MM.1S (cell line): Measurements from ENCODE around the gene STRA6.

Source experiments
- DNase-seq: peaks from one replicate; pipeline ENCODE4 v3.0.0-alpha.2; 2015
- H2AFZ ChIP-seq: fragments of 300-600 bp; sonication (generic); 2 replicates; pipeline ENCODE4 v1.6.0; 2016; ENCODE audit warnings: antibody characterized with exemption, low read length
- H3F3A ChIP-seq: fragments of 300-600 bp; sonication (generic); 2 replicates; pipeline ENCODE4 v1.6.1; 2016; ENCODE audit warnings: mild to moderate bottlenecking, antibody characterized with exemption, low read length, moderate library complexity, mixed read lengths; ENCODE audit not compliant: insufficient read depth
- H3K27ac ChIP-seq: fragments of 300-600 bp; sonication (generic); 2 replicates; pipeline ENCODE4 v1.5.1; 2016; ENCODE audit warnings: mild to moderate bottlenecking, low read length
- H3K27me3 ChIP-seq: fragments of 300-600 bp; sonication (generic); replicated peaks from 2 replicates; pipeline ENCODE4 v1.6.0; 2016; ENCODE audit warnings: low read length; ENCODE audit not compliant: insufficient read depth
- H3K36me3 ChIP-seq: fragments of 300-600 bp; sonication (generic); replicated peaks from 2 replicates; pipeline ENCODE4 v1.6.1; 2016; ENCODE audit warnings: mild to moderate bottlenecking, low read length, mixed read lengths; ENCODE audit not compliant: insufficient read depth
- H3K4me1 ChIP-seq: fragments of 300-600 bp; sonication (generic); 2 replicates; pipeline ENCODE4 v1.6.1; 2016; ENCODE audit warnings: low read length, mixed read lengths
- H3K4me2 ChIP-seq: fragments of 300-600 bp; sonication (generic); 2 replicates; pipeline ENCODE4 v1.6.0; 2016; ENCODE audit warnings: low read depth, low read length
- H3K4me3 ChIP-seq: fragments of 300-600 bp; sonication (generic); 2 replicates; pipeline ENCODE4 v1.5.1; 2016; ENCODE audit warnings: low read length, mixed read lengths
- H3K79me2 ChIP-seq: fragments of 300-600 bp; sonication (generic); 2 replicates; pipeline ENCODE4 v1.6.1; 2016; ENCODE audit warnings: mixed run types, low read length, mixed read lengths
- H3K9ac ChIP-seq: fragments of 300-600 bp; sonication (generic); 2 replicates; pipeline ENCODE4 v1.6.1; 2016; ENCODE audit warnings: low read length, mixed read lengths
- H3K9me2 ChIP-seq: fragments of 300-600 bp; sonication (generic); replicated peaks from 2 replicates; pipeline ENCODE4 v1.6.1; 2016; ENCODE audit warnings: mild to moderate bottlenecking, low read length, mixed read lengths; ENCODE audit not compliant: insufficient read depth
- H3K9me3 ChIP-seq: fragments of 300-600 bp; sonication (generic); replicated peaks from 2 replicates; pipeline ENCODE4 v1.6.1; 2016; ENCODE audit warnings: mild to moderate bottlenecking, low read length, mixed read lengths; ENCODE audit not compliant: insufficient read depth
- H4K20me1 ChIP-seq: fragments of 300-600 bp; sonication (generic); 2 replicates; pipeline ENCODE4 v1.6.1; 2016; ENCODE audit warnings: mild to moderate bottlenecking, low read length, moderate library complexity, mixed read lengths; ENCODE audit not compliant: insufficient read depth
- CTCF ChIP-seq: fragments of 300-600 bp; sonication (generic); IDR thresholded peaks from 2 replicates; pipeline ENCODE4 v1.5.1; 2016; ENCODE audit warnings: antibody characterized with exemption, low read length, mixed read lengths
- EZH2 ChIP-seq: fragments of 300-600 bp; sonication (generic); optimal IDR thresholded peaks from 2 replicates; pipeline ENCODE3; 2017; ENCODE audit warnings: low read depth, mild to moderate bottlenecking, antibody characterized with exemption, low read length, mixed read lengths
- EZH2phosphoT487 ChIP-seq: fragments of 300-600 bp; sonication (generic); IDR thresholded peaks from 2 replicates; pipeline ENCODE4 v1.6.1; 2018; ENCODE audit warnings: antibody characterized with exemption, low read length

STRA6 gene

GRCh38 chr15:74222240-74223119 is 19.9 kb upstream of the STRA6 start:
- H3K79me2 ChIP-seq, result no peaks in the 10 kb centered on the region
- H3K27ac ChIP-seq, result no peak overlapping the region
- TF ChIP-seq CTCF (no peak), EZH2 (no peak), EZH2phosphoT487 (no peak)
- H3K36me3 ChIP-seq, result no peaks in the 10 kb centered on the region
- no peak for DNase-seq
- no peaks in the 10 kb centered on the region for H3F3A ChIP-seq
- no peak overlapping the region for H3K4me2 ChIP-seq
- H3K9me2 ChIP-seq, result no peaks in the 10 kb centered on the region
- H3K27me3 ChIP-seq, result peaks cover 93% of the 10 kb centered on the region
- no peak overlapping the region for H3K4me3 ChIP-seq
- H3K4me1 ChIP-seq, result no peaks in the 10 kb centered on the region
- no peaks in the 10 kb centered on the region for H3K9me3 ChIP-seq
- no peak overlapping the region for H3K9ac ChIP-seq
- no peaks in the 10 kb centered on the region for H4K20me1 ChIP-seq
- H2AFZ ChIP-seq, result no peak overlapping the region

- no peak for TF ChIP-seq EZH2
- TF ChIP-seq EZH2phosphoT487, result no peak
- no peak for TF ChIP-seq CTCF
These were observed 19.0 kb upstream of the STRA6 start for GRCh38 chr15:74221399-74222239.

GRCh38 chr15:74220475-74221248 is 18.1 kb upstream of the STRA6 start:
- H3K27me3 ChIP-seq, result peaks cover 94% of the 10 kb centered on the region
- no peak overlapping the region for H2AFZ ChIP-seq
- H4K20me1 ChIP-seq, result no peaks in the 10 kb centered on the region
- no peak overlapping the region for H3K9ac ChIP-seq
- no peak for DNase-seq
- H3K4me1 ChIP-seq, result no peaks in the 10 kb centered on the region
- H3K36me3 ChIP-seq, result no peaks in the 10 kb centered on the region
- no peak for TF ChIP-seq CTCF
- TF ChIP-seq EZH2phosphoT487, result no peak
- TF ChIP-seq EZH2, result no peak
- H3K9me3 ChIP-seq, result no peaks in the 10 kb centered on the region
- no peak overlapping the region for H3K4me2 ChIP-seq
- H3K9me2 ChIP-seq, result no peaks in the 10 kb centered on the region
- H3F3A ChIP-seq, result no peaks in the 10 kb centered on the region
- no peak overlapping the region for H3K27ac ChIP-seq
- no peak overlapping the region for H3K4me3 ChIP-seq
- no peaks in the 10 kb centered on the region for H3K79me2 ChIP-seq

More at GRCh38 chr15:74221399-74222239, 19.0 kb upstream of the STRA6 start:
- Histone ChIP-seq H3K27ac (no peak overlapping the region), H3F3A (no peaks in the 10 kb centered on the region), H3K9me3 (no peaks in the 10 kb centered on the region), H3K36me3 (no peaks in the 10 kb centered on the region), H3K4me3 (no peak overlapping the region), H3K4me1 (no peaks in the 10 kb centered on the region), H3K9me2 (no peaks in the 10 kb centered on the region), H3K9ac (no peak overlapping the region), H3K27me3 (peaks cover 93% of the 10 kb centered on the region), H3K4me2 (no peak overlapping the region), H3K79me2 (no peaks in the 10 kb centered on the region), H2AFZ (no peak overlapping the region), H4K20me1 (no peaks in the 10 kb centered on the region)
- no peak for DNase-seq
